ENCODE data around the gene GAL. TPM values are rescaled to one million over a fixed set of nuclear protein-coding genes. Genes with fewer than 3 reads are reported as not detected.

GAL gene
- total RNA-seq, 1 experiment from 2014 or later, result 4.4 TPM

DNA sequence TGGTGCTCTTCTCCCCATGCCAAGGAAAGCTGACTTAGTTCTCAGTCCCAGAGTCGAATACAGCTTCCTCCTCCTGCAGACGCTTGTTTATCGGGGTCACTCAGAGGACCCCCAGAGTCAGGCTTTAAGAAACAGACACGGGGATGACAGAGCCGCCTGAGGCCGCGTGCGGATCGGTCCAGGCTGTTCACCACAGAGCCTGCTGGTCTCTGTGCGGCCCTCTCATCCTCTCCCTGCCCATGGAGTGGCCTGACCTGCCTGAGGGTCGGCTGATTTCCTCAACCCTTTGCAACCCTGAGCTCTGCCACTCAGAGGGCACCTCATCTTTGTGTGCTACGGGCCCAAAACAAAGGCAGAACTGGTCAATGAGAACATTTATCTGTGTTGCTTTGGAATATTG is 2.1 kb downstream of the GAL start:
- TF ChIP-seq CTCF (conservative IDR thresholded peaks at IDR 0.05; ENCODE audit: low read depth, low read length) (no peak), EZH2 (IDR thresholded peaks at IDR 0.05; ENCODE audit: borderline replicate concordance, low read depth, low read length, poor library complexity, severe bottlenecking) (no peak)
- intact Hi-C loops (cut with micrococcal nuclease; ENCODE audit: unreplicated experiment), result no loop called here
- H3K27ac ChIP-seq (ENCODE audit: low read depth, low read length, poor library complexity, severe bottlenecking), result no peak overlapping the region
- BruUV-seq (replicated peaks), result no TSS peak
- no peaks in the 10 kb centered on the region for H3K36me3 ChIP-seq (ENCODE audit: insufficient read depth, low read length, poor library complexity, severe bottlenecking)
- H3K27me3 ChIP-seq (replicated peaks; ENCODE audit: insufficient read depth, low read depth, low read length, poor library complexity), result peaks cover 31% of the 10 kb centered on the region
- H3K9me3 ChIP-seq (ENCODE audit: low read depth, low read length, poor library complexity, severe bottlenecking), result no peaks in the 10 kb centered on the region
- ChIA-PET CTCF (no interaction called here), POLR2A (ENCODE audit: low non-redundant PET) (no interaction called here)
- no peak overlapping the region for H3K4me3 ChIP-seq (ENCODE audit: low read depth, low read length, poor library complexity, severe bottlenecking)
- H3K4me1 ChIP-seq (ENCODE audit: insufficient read depth, low read length, poor library complexity, severe bottlenecking), result no peaks in the 10 kb centered on the region
- DNase-seq (ENCODE audit: low spot score), result no peak

DNA sequence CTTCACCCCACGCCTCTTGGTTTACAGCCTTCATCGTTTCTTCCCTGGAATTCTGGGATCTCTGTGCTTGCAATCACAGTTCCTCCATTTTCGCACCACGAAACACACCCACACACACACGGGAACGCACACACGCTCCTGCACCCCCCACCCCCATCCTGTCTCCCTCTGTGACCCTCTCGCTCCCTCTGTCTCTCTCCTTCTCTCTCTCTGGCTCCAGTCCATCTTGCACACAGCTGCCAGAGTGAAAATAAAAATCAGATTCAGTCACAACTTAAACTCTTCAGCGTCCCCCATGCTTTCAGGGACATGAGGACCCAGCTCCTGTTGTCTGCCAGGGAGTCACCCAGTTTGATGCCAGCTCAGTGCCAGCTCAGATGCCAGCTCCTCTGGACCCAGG is 3.0 kb downstream of the GAL start:
- no TSS peak for BruUV-seq (replicated peaks)
- H3K4me3 ChIP-seq (ENCODE audit: low read depth, low read length, poor library complexity, severe bottlenecking), result no peak overlapping the region
- CTCF ChIA-PET, result no interaction called here
- POLR2A ChIA-PET (ENCODE audit: low non-redundant PET), result no interaction called here
- H3K27me3 ChIP-seq (replicated peaks; ENCODE audit: insufficient read depth, low read depth, low read length, poor library complexity), result peaks cover 31% of the 10 kb centered on the region
- H3K27ac ChIP-seq (ENCODE audit: low read depth, low read length, poor library complexity, severe bottlenecking), result no peak overlapping the region
- intact Hi-C loops (cut with micrococcal nuclease; ENCODE audit: unreplicated experiment), result no loop called here
- no peaks in the 10 kb centered on the region for H3K4me1 ChIP-seq (ENCODE audit: insufficient read depth, low read length, poor library complexity, severe bottlenecking)
- H3K9me3 ChIP-seq (ENCODE audit: low read depth, low read length, poor library complexity, severe bottlenecking), result no peaks in the 10 kb centered on the region
- no peaks in the 10 kb centered on the region for H3K36me3 ChIP-seq (ENCODE audit: insufficient read depth, low read length, poor library complexity, severe bottlenecking)
- DNase-seq (ENCODE audit: low spot score), result no peak
- no peak for TF ChIP-seq EZH2 (IDR thresholded peaks at IDR 0.05; ENCODE audit: borderline replicate concordance, low read depth, low read length, poor library complexity, severe bottlenecking)
- TF ChIP-seq CTCF (conservative IDR thresholded peaks at IDR 0.05; ENCODE audit: low read depth, low read length), result no peak

DNA sequence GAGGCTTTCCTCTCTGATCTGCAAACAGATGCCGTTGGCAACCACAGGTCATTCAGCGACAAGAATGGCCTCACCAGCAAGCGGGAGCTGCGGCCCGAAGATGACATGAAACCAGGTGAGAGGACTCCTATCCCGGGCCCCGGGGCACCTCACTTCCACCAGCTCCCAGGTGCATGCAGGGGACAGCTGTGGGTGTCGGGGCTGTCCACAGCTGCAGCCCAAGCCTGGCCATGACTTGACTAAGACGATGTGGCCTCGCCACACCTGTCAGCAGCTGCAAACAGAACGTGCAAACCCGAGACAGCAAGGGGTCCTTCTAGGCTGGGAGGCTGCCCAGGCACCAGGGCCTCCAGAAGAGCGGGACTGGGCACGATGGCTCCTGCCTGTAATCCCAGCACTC is 3.6 kb downstream of the GAL start:
- no peak for DNase-seq (ENCODE audit: low spot score)
- ChIA-PET CTCF (no interaction called here), POLR2A (ENCODE audit: low non-redundant PET) (no interaction called here)
- Histone ChIP-seq H3K9me3 (ENCODE audit: low read depth, low read length, poor library complexity, severe bottlenecking) (no peaks in the 10 kb centered on the region), H3K27me3 (replicated peaks; ENCODE audit: insufficient read depth, low read depth, low read length, poor library complexity) (peaks cover 30% of the 10 kb centered on the region), H3K27ac (ENCODE audit: low read depth, low read length, poor library complexity, severe bottlenecking) (no peak overlapping the region), H3K4me3 (ENCODE audit: low read depth, low read length, poor library complexity, severe bottlenecking) (no peak overlapping the region), H3K36me3 (ENCODE audit: insufficient read depth, low read length, poor library complexity, severe bottlenecking) (no peaks in the 10 kb centered on the region), H3K4me1 (ENCODE audit: insufficient read depth, low read length, poor library complexity, severe bottlenecking) (no peaks in the 10 kb centered on the region)
- no TSS peak for BruUV-seq (replicated peaks)
- TF ChIP-seq EZH2 (IDR thresholded peaks at IDR 0.05; ENCODE audit: borderline replicate concordance, low read depth, low read length, poor library complexity, severe bottlenecking), result no peak
- no peak for TF ChIP-seq CTCF (conservative IDR thresholded peaks at IDR 0.05; ENCODE audit: low read depth, low read length)
- intact Hi-C loops (cut with micrococcal nuclease; ENCODE audit: unreplicated experiment), result no loop called here

Measured in A673 (cell line).